OCI-LY1 (cell line): ENCODE results near the gene PPP1R17.

Experiments used
- CTCF ChIP-seq: fragments of 200-600 bp; sonication (generic), shearing (Covaris generic); IDR thresholded peaks from 2 replicates; pipeline ENCODE4 v1.5.1; 2017; ENCODE audit warnings: mild to moderate bottlenecking, antibody characterized with exemption, low read length, moderate library complexity, mixed read lengths
- EZH2 ChIP-seq: fragments of 200-600 bp; sonication (generic), shearing (Covaris generic); IDR thresholded peaks from 2 replicates; pipeline ENCODE4 v1.8.0; 2017; ENCODE audit warnings: borderline replicate concordance, mixed run types, mild to moderate bottlenecking, antibody characterized with exemption, low read length, moderate library complexity, mixed read lengths

- TF ChIP-seq CTCF (no peak), EZH2 (no peak)
Measured at GRCh38 chr7:31646942-31647341, 40.1 kb upstream of the PPP1R17 start.
